Measurements from ENCODE around the gene ABCA7. TPM values are rescaled to one million over a fixed set of nuclear protein-coding genes. Genes with fewer than 3 reads are reported as not detected.

Gene ABCA7
- total RNA-seq, 1 experiment from 2014 or later, result 91.4 TPM

DNA sequence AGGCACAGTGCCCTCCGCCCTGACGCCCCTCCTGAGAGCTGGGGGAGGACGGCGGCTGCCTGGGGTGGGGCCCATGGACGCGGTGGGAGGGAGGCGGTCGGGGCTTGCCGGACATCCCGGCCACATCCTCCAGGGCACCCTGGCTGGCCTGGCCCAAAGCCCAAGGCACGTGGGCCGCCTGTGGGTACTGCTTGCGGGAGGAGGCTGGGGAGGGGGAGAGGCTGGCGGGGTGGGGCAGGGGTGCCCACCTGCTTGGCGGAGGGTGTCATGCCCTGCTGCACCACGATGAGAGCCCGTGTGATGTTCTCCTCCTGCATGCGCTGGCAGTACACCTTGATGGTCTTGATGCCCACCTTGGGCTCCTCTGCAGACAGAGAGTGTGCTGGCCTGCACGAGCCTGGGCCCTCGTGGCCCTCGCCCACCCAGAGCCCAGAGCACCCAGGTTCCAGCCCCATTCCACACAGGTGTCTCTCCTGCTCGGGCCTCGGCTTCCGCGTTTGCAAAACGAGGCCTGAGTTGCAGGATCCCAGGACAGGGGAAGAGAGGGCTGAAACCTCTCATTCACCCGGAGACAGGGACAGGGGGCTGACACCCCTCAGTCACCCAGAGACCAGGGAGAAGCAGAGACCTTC, 51.8 kb downstream of the ABCA7 start:
- no peak overlapping the region for H2AFZ ChIP-seq (ENCODE audit: low read depth, low read length, poor library complexity, severe bottlenecking)
- no peak for TF ChIP-seq CEBPB (IDR thresholded peaks at IDR 0.05; ENCODE audit: low read depth)
- TF ChIP-seq EZH2phosphoT487 (IDR thresholded peaks at IDR 0.05; ENCODE audit: borderline replicate concordance), result no peak
- TF ChIP-seq, protein P1, sequence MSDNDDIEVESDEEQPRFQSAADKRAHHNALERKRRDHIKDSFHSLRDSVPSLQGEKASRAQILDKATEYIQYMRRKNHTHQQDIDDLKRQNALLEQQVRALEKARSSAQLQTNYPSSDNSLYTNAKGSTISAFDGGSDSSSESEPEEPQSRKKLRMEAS (IDR thresholded peaks at IDR 0.05), result no peak
- no peak for TF ChIP-seq EGR1 (IDR thresholded peaks at IDR 0.05; ENCODE audit: low read depth)
- TF ChIP-seq FOSL1 (IDR thresholded peaks at IDR 0.05; ENCODE audit: low read depth), result no peak
- no peak for TF ChIP-seq CBX3 (IDR thresholded peaks at IDR 0.05; ENCODE audit: low read depth)
- TF ChIP-seq, protein P2, sequence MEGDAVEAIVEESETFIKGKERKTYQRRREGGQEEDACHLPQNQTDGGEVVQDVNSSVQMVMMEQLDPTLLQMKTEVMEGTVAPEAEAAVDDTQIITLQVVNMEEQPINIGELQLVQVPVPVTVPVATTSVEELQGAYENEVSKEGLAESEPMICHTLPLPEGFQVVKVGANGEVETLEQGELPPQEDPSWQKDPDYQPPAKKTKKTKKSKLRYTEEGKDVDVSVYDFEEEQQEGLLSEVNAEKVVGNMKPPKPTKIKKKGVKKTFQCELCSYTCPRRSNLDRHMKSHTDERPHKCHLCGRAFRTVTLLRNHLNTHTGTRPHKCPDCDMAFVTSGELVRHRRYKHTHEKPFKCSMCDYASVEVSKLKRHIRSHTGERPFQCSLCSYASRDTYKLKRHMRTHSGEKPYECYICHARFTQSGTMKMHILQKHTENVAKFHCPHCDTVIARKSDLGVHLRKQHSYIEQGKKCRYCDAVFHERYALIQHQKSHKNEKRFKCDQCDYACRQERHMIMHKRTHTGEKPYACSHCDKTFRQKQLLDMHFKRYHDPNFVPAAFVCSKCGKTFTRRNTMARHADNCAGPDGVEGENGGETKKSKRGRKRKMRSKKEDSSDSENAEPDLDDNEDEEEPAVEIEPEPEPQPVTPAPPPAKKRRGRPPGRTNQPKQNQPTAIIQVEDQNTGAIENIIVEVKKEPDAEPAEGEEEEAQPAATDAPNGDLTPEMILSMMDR (IDR thresholded peaks at IDR 0.05 in 2 of 3, conservative IDR thresholded peaks at IDR 0.05 in 1 of 3; ENCODE audit: borderline replicate concordance in 1 of 3, insufficient read depth in 1 of 3, low read depth in 2 of 3, low read length in 2 of 3), result no peak
- TF ChIP-seq ZNF274 (IDR thresholded peaks at IDR 0.05; ENCODE audit: low read depth, low read length), result no peak
- no peak for TF ChIP-seq YY1 (IDR thresholded peaks at IDR 0.05; ENCODE audit: extremely low read depth, insufficient replicate concordance, low read depth, low read length)
- TF ChIP-seq, protein P3, sequence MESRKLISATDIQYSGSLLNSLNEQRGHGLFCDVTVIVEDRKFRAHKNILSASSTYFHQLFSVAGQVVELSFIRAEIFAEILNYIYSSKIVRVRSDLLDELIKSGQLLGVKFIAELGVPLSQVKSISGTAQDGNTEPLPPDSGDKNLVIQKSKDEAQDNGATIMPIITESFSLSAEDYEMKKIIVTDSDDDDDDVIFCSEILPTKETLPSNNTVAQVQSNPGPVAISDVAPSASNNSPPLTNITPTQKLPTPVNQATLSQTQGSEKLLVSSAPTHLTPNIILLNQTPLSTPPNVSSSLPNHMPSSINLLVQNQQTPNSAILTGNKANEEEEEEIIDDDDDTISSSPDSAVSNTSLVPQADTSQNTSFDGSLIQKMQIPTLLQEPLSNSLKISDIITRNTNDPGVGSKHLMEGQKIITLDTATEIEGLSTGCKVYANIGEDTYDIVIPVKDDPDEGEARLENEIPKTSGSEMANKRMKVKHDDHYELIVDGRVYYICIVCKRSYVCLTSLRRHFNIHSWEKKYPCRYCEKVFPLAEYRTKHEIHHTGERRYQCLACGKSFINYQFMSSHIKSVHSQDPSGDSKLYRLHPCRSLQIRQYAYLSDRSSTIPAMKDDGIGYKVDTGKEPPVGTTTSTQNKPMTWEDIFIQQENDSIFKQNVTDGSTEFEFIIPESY (IDR thresholded peaks at IDR 0.05; ENCODE audit: extremely low read depth, insufficient replicate concordance, low read length), result no peak
- TF ChIP-seq ELF1 (IDR thresholded peaks at IDR 0.05; ENCODE audit: borderline replicate concordance, low read depth), result no peak
- no peak for TF ChIP-seq SP1 (IDR thresholded peaks at IDR 0.05; ENCODE audit: low read depth)
- TF ChIP-seq ZFX (IDR thresholded peaks at IDR 0.05), result no peak
- no peak for TF ChIP-seq SIN3A (IDR thresholded peaks at IDR 0.05; ENCODE audit: low read depth)
- TF ChIP-seq POLR2AphosphoS5 (IDR thresholded peaks at IDR 0.05; ENCODE audit: low read depth, low read length), result no peak
- no peak for TF ChIP-seq JUND (IDR thresholded peaks at IDR 0.05)
- TF ChIP-seq TCF7L2 (IDR thresholded peaks at IDR 0.05; ENCODE audit: borderline replicate concordance, extremely low read depth, insufficient read depth, insufficient read length), result no peak
- H3K27me3 ChIP-seq (ENCODE audit: insufficient read depth, low read length), result no peaks in the 10 kb centered on the region
- H3K4me2 ChIP-seq (ENCODE audit: low read length), result no peak overlapping the region
- H3K4me3 ChIP-seq (replicated peaks in 1 of 2; ENCODE audit: low read depth in 1 of 2, low read length in 2 of 2), result no peak overlapping the region
- H3K9me2 ChIP-seq (ENCODE audit: insufficient read depth), result no peaks in the 10 kb centered on the region
- peaks cover 9 to 17% of the 10 kb centered on the region in 2 experiments for H3K4me1 ChIP-seq (ENCODE audit: control insufficient read depth in 1 of 2, insufficient read depth in 2 of 2, low read length in 2 of 2)
- no peak overlapping the region for H3K9ac ChIP-seq (ENCODE audit: low read length)
- CTCF ChIA-PET, result no interaction called here
- H3K9me3 ChIP-seq (ENCODE audit: control insufficient read depth in 1 of 2, insufficient read depth in 1 of 2, low read depth in 1 of 2, low read length in 2 of 2), result no peaks in the 10 kb centered on the region
- peaks cover 24 to 48% of the 10 kb centered on the region in 2 experiments; a peak in 3 of 4 replicates for H3K36me3 ChIP-seq (ENCODE audit: control insufficient read depth in 1 of 2, insufficient read depth in 2 of 2, low read length in 2 of 2)
- POLR2A ChIA-PET, result interaction anchor here (0.8 kb wide), 1 partner anchor 27 kb away, joined by 3 read pairs; no protein-coding TSS in a partner anchor
- no TSS peak for BruUV-seq (replicated peaks)
- no peak for DNase-seq (ENCODE audit: low read depth, low spot score)
- RAD21 ChIA-PET (ENCODE audit: low non-redundant PET in 1 of 2, low total read pairs in 2 of 2, uncharacterized antibody in 2 of 2, unreplicated experiment in 2 of 2), result no interaction called here
- intact Hi-C loops (cut with micrococcal nuclease), result no loop called here
- H4K20me1 ChIP-seq (ENCODE audit: insufficient read depth), result no peaks in the 10 kb centered on the region; the same call in 1 of the 2 replicates
- H3K79me2 ChIP-seq (ENCODE audit: insufficient read depth, low read length), result peaks cover 47% of the 10 kb centered on the region
- H3K27ac ChIP-seq (ENCODE audit: low read depth, low read length), result no peak overlapping the region
- no peak for ATAC-seq

Measured in HCT116 (cell line).